ENCODE results near the gene CSNK2A2. TPM values are rescaled to one million over a fixed set of nuclear protein-coding genes. Genes with fewer than 3 reads are reported as not detected.

The CSNK2A2 gene
- total and polyA plus RNA-seq, 2 of the 8 experiments (the other 6 are each of a cell fraction or from before 2014, with no cell fraction given): 37.9 to 128 TPM

DNA sequence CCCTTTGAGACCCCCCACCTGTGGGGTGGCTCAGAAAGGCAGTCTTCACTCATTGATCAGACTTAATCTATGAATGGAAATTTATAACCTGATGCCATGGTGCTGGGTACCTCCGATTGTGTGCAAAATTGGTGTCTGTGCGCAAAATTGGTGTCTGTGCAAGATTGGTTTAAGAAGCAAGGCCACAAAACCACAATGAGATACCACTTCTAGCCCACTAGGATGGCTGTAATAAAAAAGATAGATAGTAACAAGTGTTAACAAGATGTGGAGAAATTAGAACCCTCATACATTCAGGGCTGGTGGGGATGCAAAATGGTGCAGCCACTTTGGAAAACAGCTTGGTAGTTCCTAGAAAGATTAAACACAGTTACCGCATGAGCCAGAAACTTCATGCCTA lies 13.9 kb upstream of the CSNK2A2 start (continued):
- TF ChIP-seq EZH2 (IDR thresholded peaks at IDR 0.05; ENCODE audit: low read depth, low read length, severe bottlenecking): no peak
- no peak for TF ChIP-seq SIX5 (IDR thresholded peaks at IDR 0.05; ENCODE audit: low read depth, low read length)
- no peak for TF ChIP-seq SIRT6 (IDR thresholded peaks at IDR 0.05; ENCODE audit: low read length)
- TF ChIP-seq TAF7 (optimal IDR thresholded peaks at IDR 0.05; ENCODE audit: borderline replicate concordance, low read depth, low read length): no peak

All from H1 (cell line).